Loucy (cell line): ENCODE measurements around the gene NUP62.

Source experiments
- H2AFZ ChIP-seq: fragments of 200-600 bp; sonication (generic); 2 replicates; pipeline ENCODE4 v1.6.0; 2016; ENCODE audit warnings: antibody characterized with exemption, mild to moderate bottlenecking, low read length, moderate library complexity
- H3F3A ChIP-seq: fragments of 200-600 bp; 2 replicates; pipeline ENCODE4 v1.6.0; 2016; ENCODE audit warnings: antibody characterized with exemption, low read depth, mild to moderate bottlenecking
- H3K27me3 ChIP-seq: fragments of 200-600 bp; sonication (generic); 2 replicates; pipeline ENCODE4 v1.6.1; 2014; ENCODE audit warnings: low read length, mild to moderate bottlenecking; ENCODE audit not compliant: insufficient read depth, poor library complexity, severe bottlenecking
- H3K36me3 ChIP-seq: fragments of 200-600 bp; sonication (generic); 2 replicates; pipeline ENCODE4 v1.6.1; 2016; ENCODE audit warnings: low read length; ENCODE audit not compliant: insufficient read depth
- H3K4me1 ChIP-seq: fragments of 200-600 bp; sonication (generic); 2 replicates; pipeline ENCODE4 v1.5.1; 2014; ENCODE audit warnings: low read length, mild to moderate bottlenecking; ENCODE audit not compliant: insufficient read depth, poor library complexity, severe bottlenecking
- H3K4me2 ChIP-seq: fragments of 200-600 bp; sonication (generic); 2 replicates; pipeline ENCODE4 v1.6.0; 2014; ENCODE audit warnings: antibody characterized with exemption, low read length, low read depth, mild to moderate bottlenecking; ENCODE audit not compliant: poor library complexity, severe bottlenecking
- H3K4me3 ChIP-seq: fragments of 200-600 bp; sonication (generic); 2 replicates; pipeline ENCODE4 v1.5.1; 2014; ENCODE audit warnings: low read length, mild to moderate bottlenecking, mixed read lengths; ENCODE audit not compliant: poor library complexity, severe bottlenecking
- H3K79me2 ChIP-seq: fragments of 200-600 bp; sonication (generic); 2 replicates; pipeline ENCODE4 v1.6.1; 2014; ENCODE audit warnings: low read length; ENCODE audit not compliant: insufficient read depth
- H3K9ac ChIP-seq: fragments of 200-600 bp; sonication (generic); 2 replicates; pipeline ENCODE4 v1.6.0; 2014; ENCODE audit warnings: mild to moderate bottlenecking, low read depth, low read length, moderate library complexity; ENCODE audit not compliant: poor library complexity, severe bottlenecking
- H3K9me2 ChIP-seq: fragments of 200-600 bp; sonication (generic); replicated peaks from 2 replicates; pipeline ENCODE4 v1.6.1; 2016; ENCODE audit warnings: low read depth, low read length, mixed read lengths
- H3K9me3 ChIP-seq: fragments of 200-600 bp; sonication (generic); 2 replicates; pipeline ENCODE4 v1.6.1; 2014; ENCODE audit warnings: mild to moderate bottlenecking, antibody characterized with exemption, low read length, low read depth; ENCODE audit not compliant: insufficient read depth
- H4K20me1 ChIP-seq: fragments of 200-600 bp; sonication (generic); 2 replicates; pipeline ENCODE4 v1.6.0; 2014; ENCODE audit warnings: antibody characterized with exemption, low read length, mild to moderate bottlenecking; ENCODE audit not compliant: insufficient read depth, poor library complexity, severe bottlenecking
- CTCF ChIP-seq: fragments of 200-600 bp; sonication (generic); conservative IDR thresholded peaks from 2 replicates; pipeline ENCODE4 v1.5.1; 2014; ENCODE audit warnings: mild to moderate bottlenecking, antibody characterized with exemption, low read length
- EZH2phosphoT487 ChIP-seq: fragments of 200-600 bp; IDR thresholded peaks from 2 replicates; pipeline ENCODE4 v1.6.1; 2018; ENCODE audit warnings: antibody characterized with exemption, mild to moderate bottlenecking, moderate library complexity, borderline replicate concordance

The NUP62 gene

GRCh38 chr19:49977076-49977475, 47.8 kb upstream of the NUP62 start:
- no peaks in the 10 kb centered on the region for H3K27me3 ChIP-seq

GRCh38 chr19:49976496-49976895, 47.2 kb upstream of the NUP62 start:
- Histone ChIP-seq H3F3A (no peaks in the 10 kb centered on the region), H3K4me1 (no peaks in the 10 kb centered on the region), H3K9ac (no peak overlapping the region), H3K79me2 (no peaks in the 10 kb centered on the region), H2AFZ (no peak overlapping the region), H3K27me3 (no peaks in the 10 kb centered on the region), H3K4me2 (no peak overlapping the region), H3K9me2 (no peaks in the 10 kb centered on the region), H3K36me3 (0 out of 2 replicates have a peak, but pooled peaks cover 10% of the 10 kb centered on the region), H4K20me1 (no peaks in the 10 kb centered on the region), H3K4me3 (no peak overlapping the region), H3K9me3 (no peaks in the 10 kb centered on the region)
- TF ChIP-seq CTCF (no peak), EZH2phosphoT487 (no peak)

More at GRCh38 chr19:49977076-49977475, 47.8 kb upstream of the NUP62 start:
- no peaks in the 10 kb centered on the region for H3K4me1 ChIP-seq
- H3K4me2 ChIP-seq, result no peak overlapping the region
- H3K9ac ChIP-seq, result no peak overlapping the region
- H3K4me3 ChIP-seq, result no peak overlapping the region
- H4K20me1 ChIP-seq, result no peaks in the 10 kb centered on the region
- H3K9me2 ChIP-seq, result no peaks in the 10 kb centered on the region
- no peaks in the 10 kb centered on the region for H3K79me2 ChIP-seq
- TF ChIP-seq EZH2phosphoT487, result no peak
- TF ChIP-seq CTCF, result no peak
- H2AFZ ChIP-seq, result no peak overlapping the region
- H3K36me3 ChIP-seq, result 0 out of 2 replicates have a peak, but pooled peaks cover 10% of the 10 kb centered on the region
- no peaks in the 10 kb centered on the region for H3F3A ChIP-seq
- no peaks in the 10 kb centered on the region for H3K9me3 ChIP-seq

- no peaks in the 10 kb centered on the region for H3K4me1 ChIP-seq
- no peak overlapping the region for H2AFZ ChIP-seq
- no peaks in the 10 kb centered on the region for H3F3A ChIP-seq
- TF ChIP-seq CTCF, result no peak
- no peak for TF ChIP-seq EZH2phosphoT487
- H3K9ac ChIP-seq, result no peak overlapping the region
- H3K4me3 ChIP-seq, result no peak overlapping the region
- H3K4me2 ChIP-seq, result no peak overlapping the region
- H3K36me3 ChIP-seq, result 0 out of 2 replicates have a peak, but pooled peaks cover 10% of the 10 kb centered on the region
- H3K9me2 ChIP-seq, result no peaks in the 10 kb centered on the region
- no peaks in the 10 kb centered on the region for H3K9me3 ChIP-seq
- H3K27me3 ChIP-seq, result no peaks in the 10 kb centered on the region
- no peaks in the 10 kb centered on the region for H3K79me2 ChIP-seq
- H4K20me1 ChIP-seq, result no peaks in the 10 kb centered on the region
Measured at GRCh38 chr19:49975051-49975450, 45.7 kb upstream of the NUP62 start.
